ENCODE measurements around the gene S100A7A. TPM values are rescaled to one million over a fixed set of nuclear protein-coding genes. Genes with fewer than 3 reads are reported as not detected.

The S100A7A gene
- total and polyA plus RNA-seq, 2 donors (not counting 1 experiment from before 2014, with no cell fraction given), result not detected

- peak; percentile 43 for ATAC-seq (ENCODE audit: low read depth)
- Histone ChIP-seq H3K27me3 (replicated peaks in 1 of 4; ENCODE audit: control extremely low read depth in 1 of 4, control insufficient read depth in 3 of 4, insufficient read depth in 4 of 4, low read length in 3 of 4) (peaks cover 0 to 21% (median 7%) of the 10 kb centered on the region in 4 experiments), H3K4me2 (replicated peaks; ENCODE audit: low read depth, low read length, poor library complexity, severe bottlenecking) (peak overlapping the region; percentile 49), H3K9me3 (ENCODE audit: control extremely low read depth in 1 of 3, control insufficient read depth in 2 of 3, insufficient read depth in 1 of 3, low read length in 2 of 3) (peaks cover 0 to 7% (median 4%) of the 10 kb centered on the region in 3 donors), H2AFZ (ENCODE audit: insufficient read depth, low read depth, low read length, poor library complexity, severe bottlenecking) (peak overlapping the region; percentile 36), H3K27ac (ENCODE audit: low read length in 2 of 2) (no peak overlapping the region), H4K20me1 (ENCODE audit: control insufficient read depth, insufficient read depth, low read length, poor library complexity, severe bottlenecking) (no peaks in the 10 kb centered on the region), H3K4me1 (ENCODE audit: control insufficient read depth in 2 of 2, insufficient read depth in 2 of 2, low read length in 2 of 2) (peaks cover 0 to 5% of the 10 kb centered on the region in 2 donors), H3K36me3 (replicated peaks in 1 of 2; ENCODE audit: control extremely low read depth in 1 of 2, control insufficient read depth in 1 of 2, extremely low read depth in 1 of 2, insufficient read depth in 2 of 2, low read length in 1 of 2) (no peaks in the 10 kb centered on the region), H3K79me2 (ENCODE audit: control insufficient read depth, insufficient read depth, low read length) (no peaks in the 10 kb centered on the region), H3K9ac (ENCODE audit: low read length) (no peak overlapping the region), H3K4me3 (ENCODE audit: control extremely low read depth in 1 of 5, extremely low read depth in 1 of 5, insufficient read depth in 1 of 5, low read depth in 2 of 5, low read length in 4 of 5) (no peak overlapping the region)
- 11% methylated on average over 15 of the region's 23 CpGs for WGBS (ENCODE audit: insufficient coverage)
- Mint-ChIP-seq H3K4me1 (peaks cover 2% of the 10 kb centered on the region), H3K9me3 (ENCODE audit: insufficient read depth) (peaks cover 6% of the 10 kb centered on the region), H3K27ac (no peak overlapping the region), H3K27me3 (peaks cover 59% of the 10 kb centered on the region), H3K4me3 (no peak overlapping the region)
- POLR2A ChIA-PET, result no interaction called here
- intact Hi-C loops (cut with micrococcal nuclease), result loop anchor here (1.0 kb wide), 1 partner anchor 29 kb away; no protein-coding TSS in a partner anchor
- CTCF ChIA-PET, result interaction anchor here (0.8 to 1.4 kb wide), 6 partner anchors 14 to 868 kb away, joined by 3 to 4 read pairs (median 3); no protein-coding TSS in a partner anchor
- TF ChIP-seq CTCF (IDR thresholded peaks at IDR 0.05) (peak; percentile 78), EZH2 (IDR thresholded peaks at IDR 0.05; ENCODE audit: borderline replicate concordance, insufficient read depth, low read depth, low read length, poor library complexity, severe bottlenecking) (no peak)
- peak; percentile 63 for DNase-seq
Measured at GRCh38 chr1:153465811-153466636, 49.7 kb downstream of the S100A7A start.

GRCh38 chr1:153466908-153467307 lies 50.6 kb downstream of the S100A7A start:
- Histone ChIP-seq H3K9ac (ENCODE audit: low read length) (no peak overlapping the region), H3K4me1 (ENCODE audit: control insufficient read depth in 2 of 2, insufficient read depth in 2 of 2, low read length in 2 of 2) (peaks cover 0 to 5% of the 10 kb centered on the region in 2 donors), H4K20me1 (ENCODE audit: control insufficient read depth, insufficient read depth, low read length, poor library complexity, severe bottlenecking) (no peaks in the 10 kb centered on the region), H3K9me3 (ENCODE audit: control extremely low read depth in 1 of 3, control insufficient read depth in 2 of 3, insufficient read depth in 1 of 3, low read length in 2 of 3) (peaks cover 0 to 13% (median 11%) of the 10 kb centered on the region in 3 donors), H3K27ac (ENCODE audit: low read length in 2 of 2) (no peak overlapping the region), H2AFZ (ENCODE audit: insufficient read depth, low read depth, low read length, poor library complexity, severe bottlenecking) (no peak overlapping the region), H3K36me3 (replicated peaks in 1 of 2; ENCODE audit: control extremely low read depth in 1 of 2, control insufficient read depth in 1 of 2, extremely low read depth in 1 of 2, insufficient read depth in 2 of 2, low read length in 1 of 2) (no peaks in the 10 kb centered on the region), H3K4me2 (replicated peaks; ENCODE audit: low read depth, low read length, poor library complexity, severe bottlenecking) (no peak overlapping the region), H3K27me3 (replicated peaks in 1 of 4; ENCODE audit: control extremely low read depth in 1 of 4, control insufficient read depth in 3 of 4, insufficient read depth in 4 of 4, low read length in 3 of 4) (peaks cover 0 to 21% (median 6%) of the 10 kb centered on the region in 4 experiments), H3K79me2 (ENCODE audit: control insufficient read depth, insufficient read depth, low read length) (no peaks in the 10 kb centered on the region), H3K4me3 (ENCODE audit: control extremely low read depth in 1 of 5, extremely low read depth in 1 of 5, insufficient read depth in 1 of 5, low read depth in 2 of 5, low read length in 4 of 5) (no peak overlapping the region)
- Mint-ChIP-seq H3K4me3 (no peak overlapping the region), H3K27me3 (peaks cover 54% of the 10 kb centered on the region), H3K4me1 (peaks cover 2% of the 10 kb centered on the region), H3K9me3 (ENCODE audit: insufficient read depth) (peaks cover 6% of the 10 kb centered on the region), H3K27ac (no peak overlapping the region)
- 87% methylated on average over 3 of the region's 5 CpGs for WGBS (ENCODE audit: insufficient coverage)
- intact Hi-C loops (cut with micrococcal nuclease), result no loop called here
- TF ChIP-seq CTCF (IDR thresholded peaks at IDR 0.05), result no peak
- no peak for TF ChIP-seq EZH2 (IDR thresholded peaks at IDR 0.05; ENCODE audit: borderline replicate concordance, insufficient read depth, low read depth, low read length, poor library complexity, severe bottlenecking)
- no peak for DNase-seq
- ChIA-PET CTCF (interaction anchor here (1.2 kb wide), 1 partner anchor 15 kb away, joined by 3 read pairs; no protein-coding TSS in a partner anchor), POLR2A (no interaction called here)
- ATAC-seq (ENCODE audit: low read depth), result no peak

Data from B cell (primary cell).